ENCODE results near the gene HS2ST1. TPM values are rescaled to one million over a fixed set of nuclear protein-coding genes. Genes with fewer than 3 reads are reported as not detected.

HS2ST1 gene
- total RNA-seq, 2 experiments from 2014 or later, result 13.9 to 17.0 TPM

GRCh38 chr1:87108228-87108627 is 193.8 kb downstream of the HS2ST1 start:
- H3K4me1 Mint-ChIP-seq, result no peaks in the 10 kb centered on the region
- CTCF ChIA-PET, result interaction anchor here (0.9 kb wide), 1 partner anchor 10 kb away, joined by 3 read pairs; no protein-coding TSS in a partner anchor
- no peak overlapping the region for H3K4me3 Mint-ChIP-seq
- no peak for ATAC-seq
- no peak overlapping the region for H3K27ac Mint-ChIP-seq
- H3K36me3 Mint-ChIP-seq, result peaks cover 3% of the 10 kb centered on the region
- no peak for DNase-seq
- no peaks in the 10 kb centered on the region for H3K9me3 Mint-ChIP-seq (ENCODE audit: low read depth)
- no peaks in the 10 kb centered on the region for H3K27me3 Mint-ChIP-seq

- no peak for ATAC-seq
- H3K27me3 Mint-ChIP-seq, result no peaks in the 10 kb centered on the region
Observed at GRCh38 chr1:87108814-87109411, 194.5 kb downstream of the HS2ST1 start.

GRCh38 chr1:87111659-87112371 is 197.4 kb downstream of the HS2ST1 start:
- H3K36me3 Mint-ChIP-seq, result no peaks in the 10 kb centered on the region
- ATAC-seq, result no peak
- H3K27me3 Mint-ChIP-seq, result no peaks in the 10 kb centered on the region
- H3K4me1 Mint-ChIP-seq, result no peaks in the 10 kb centered on the region
- no peaks in the 10 kb centered on the region for H3K9me3 Mint-ChIP-seq (ENCODE audit: low read depth)
- no peak overlapping the region for H3K27ac Mint-ChIP-seq
- no peak overlapping the region for H3K4me3 Mint-ChIP-seq
- CTCF ChIA-PET, result no interaction called here
- no peak for DNase-seq

More at GRCh38 chr1:87108814-87109411, 194.5 kb downstream of the HS2ST1 start:
- DNase-seq, result no peak
- Mint-ChIP-seq H3K9me3 (ENCODE audit: low read depth) (no peaks in the 10 kb centered on the region), H3K4me3 (no peak overlapping the region), H3K36me3 (peaks cover 3% of the 10 kb centered on the region), H3K27ac (no peak overlapping the region), H3K4me1 (no peaks in the 10 kb centered on the region)
- CTCF ChIA-PET, result interaction anchor here (0.9 kb wide), 1 partner anchor 9 kb away, joined by 3 read pairs; no protein-coding TSS in a partner anchor

GRCh38 chr1:87113313-87113712 is 198.9 kb downstream of the HS2ST1 start:
- H3K9me3 Mint-ChIP-seq (ENCODE audit: low read depth), result no peaks in the 10 kb centered on the region
- DNase-seq, result no peak
- H3K4me3 Mint-ChIP-seq, result no peak overlapping the region
- H3K27me3 Mint-ChIP-seq, result no peaks in the 10 kb centered on the region
- ATAC-seq, result no peak
- H3K36me3 Mint-ChIP-seq, result no peaks in the 10 kb centered on the region
- no peak overlapping the region for H3K27ac Mint-ChIP-seq
- CTCF ChIA-PET, result interaction anchor here (0.6 kb wide), 1 partner anchor 257 kb away, joined by 3 read pairs; no protein-coding TSS in a partner anchor
- no peaks in the 10 kb centered on the region for H3K4me1 Mint-ChIP-seq

GRCh38 chr1:87115317-87115890 is 201.0 kb downstream of the HS2ST1 start:
- DNase-seq, result no peak
- Mint-ChIP-seq H3K27me3 (no peaks in the 10 kb centered on the region), H3K4me1 (peaks cover 3% of the 10 kb centered on the region), H3K27ac (no peak overlapping the region), H3K4me3 (no peak overlapping the region), H3K36me3 (no peaks in the 10 kb centered on the region), H3K9me3 (ENCODE audit: low read depth) (no peaks in the 10 kb centered on the region)
- no peak for ATAC-seq
- CTCF ChIA-PET, result no interaction called here

- H3K27ac Mint-ChIP-seq, result no peak overlapping the region
- H3K27me3 Mint-ChIP-seq, result no peaks in the 10 kb centered on the region
- no peaks in the 10 kb centered on the region for H3K9me3 Mint-ChIP-seq (ENCODE audit: low read depth)
- no peak overlapping the region for H3K4me3 Mint-ChIP-seq
- CTCF ChIA-PET, result no interaction called here
- DNase-seq (no peak), ATAC-seq (no peak)
- peaks cover 3% of the 10 kb centered on the region for H3K4me1 Mint-ChIP-seq
- H3K36me3 Mint-ChIP-seq, result no peaks in the 10 kb centered on the region
Observed at GRCh38 chr1:87115891-87116290, 201.5 kb downstream of the HS2ST1 start.

- CTCF ChIA-PET, result interaction anchor here (1.3 kb wide), 1 partner anchor 10 kb away, joined by 3 read pairs; no protein-coding TSS in a partner anchor
- H3K4me1 Mint-ChIP-seq, result peaks cover 3% of the 10 kb centered on the region
- H3K36me3 Mint-ChIP-seq, result no peaks in the 10 kb centered on the region
- no peak for ATAC-seq
- no peak overlapping the region for H3K27ac Mint-ChIP-seq
- no peak overlapping the region for H3K4me3 Mint-ChIP-seq
- H3K27me3 Mint-ChIP-seq, result no peaks in the 10 kb centered on the region
- H3K9me3 Mint-ChIP-seq (ENCODE audit: low read depth), result no peaks in the 10 kb centered on the region
- DNase-seq, result no peak
Observed at GRCh38 chr1:87117761-87118368, 203.4 kb downstream of the HS2ST1 start.

GRCh38 chr1:87119541-87120140 is 205.2 kb downstream of the HS2ST1 start:
- Mint-ChIP-seq H3K4me1 (peaks cover 3% of the 10 kb centered on the region), H3K27ac (no peak overlapping the region), H3K4me3 (no peak overlapping the region), H3K27me3 (no peaks in the 10 kb centered on the region), H3K9me3 (ENCODE audit: low read depth) (no peaks in the 10 kb centered on the region), H3K36me3 (no peaks in the 10 kb centered on the region)
- CTCF ChIA-PET, result no interaction called here
- ATAC-seq (no peak), DNase-seq (no peak)

GRCh38 chr1:87120779-87121178 is 206.3 kb downstream of the HS2ST1 start:
- Mint-ChIP-seq H3K4me1 (peaks cover 3% of the 10 kb centered on the region), H3K27ac (no peak overlapping the region), H3K4me3 (no peak overlapping the region), H3K9me3 (ENCODE audit: low read depth) (no peaks in the 10 kb centered on the region), H3K27me3 (no peaks in the 10 kb centered on the region), H3K36me3 (no peaks in the 10 kb centered on the region)
- ATAC-seq, result no peak
- CTCF ChIA-PET, result no interaction called here
- DNase-seq, result no peak

GRCh38 chr1:87121711-87122163 is 207.3 kb downstream of the HS2ST1 start:
- no peaks in the 10 kb centered on the region for H3K9me3 Mint-ChIP-seq (ENCODE audit: low read depth)
- CTCF ChIA-PET, result no interaction called here
- no peak for DNase-seq
- peaks cover 3% of the 10 kb centered on the region for H3K4me1 Mint-ChIP-seq
- H3K27ac Mint-ChIP-seq, result no peak overlapping the region
- H3K4me3 Mint-ChIP-seq, result no peak overlapping the region
- ATAC-seq, result no peak
- no peaks in the 10 kb centered on the region for H3K36me3 Mint-ChIP-seq
- H3K27me3 Mint-ChIP-seq, result no peaks in the 10 kb centered on the region

- ATAC-seq (no peak), DNase-seq (no peak)
- Mint-ChIP-seq H3K9me3 (ENCODE audit: low read depth) (no peaks in the 10 kb centered on the region), H3K27ac (no peak overlapping the region), H3K27me3 (no peaks in the 10 kb centered on the region), H3K4me1 (peaks cover 3% of the 10 kb centered on the region), H3K4me3 (no peak overlapping the region), H3K36me3 (no peaks in the 10 kb centered on the region)
- CTCF ChIA-PET, result interaction anchor here (1.3 kb wide), 1 partner anchor 9 kb away, joined by 3 read pairs; no protein-coding TSS in a partner anchor
Observed at GRCh38 chr1:87122243-87122642, 207.8 kb downstream of the HS2ST1 start.

- DNase-seq (no peak), ATAC-seq (no peak)
- Mint-ChIP-seq H3K27me3 (no peaks in the 10 kb centered on the region), H3K4me3 (no peak overlapping the region), H3K4me1 (peaks cover 3% of the 10 kb centered on the region), H3K36me3 (no peaks in the 10 kb centered on the region), H3K27ac (no peak overlapping the region), H3K9me3 (ENCODE audit: low read depth) (no peaks in the 10 kb centered on the region)
- CTCF ChIA-PET, result interaction anchor here (1.2 kb wide), 1 partner anchor 24 kb away, joined by 3 read pairs; no protein-coding TSS in a partner anchor
Observed at GRCh38 chr1:87123610-87124009, 209.2 kb downstream of the HS2ST1 start.

GRCh38 chr1:87126886-87127505 is 212.6 kb downstream of the HS2ST1 start:
- Mint-ChIP-seq H3K4me3 (no peak overlapping the region), H3K27me3 (peaks cover 5% of the 10 kb centered on the region), H3K9me3 (ENCODE audit: low read depth) (no peaks in the 10 kb centered on the region), H3K27ac (no peak overlapping the region), H3K4me1 (peaks cover 2% of the 10 kb centered on the region), H3K36me3 (no peaks in the 10 kb centered on the region)
- CTCF ChIA-PET, result no interaction called here
- no peak for ATAC-seq
- DNase-seq, result no peak
